ENCODE measurements around the gene TP53RK.
"Not testable (repeated sequence)": the region's sequence is repeated elsewhere in the genome, so short reads cannot be mapped to it uniquely, and the experiment has no call there.

The TP53RK gene

DNA sequence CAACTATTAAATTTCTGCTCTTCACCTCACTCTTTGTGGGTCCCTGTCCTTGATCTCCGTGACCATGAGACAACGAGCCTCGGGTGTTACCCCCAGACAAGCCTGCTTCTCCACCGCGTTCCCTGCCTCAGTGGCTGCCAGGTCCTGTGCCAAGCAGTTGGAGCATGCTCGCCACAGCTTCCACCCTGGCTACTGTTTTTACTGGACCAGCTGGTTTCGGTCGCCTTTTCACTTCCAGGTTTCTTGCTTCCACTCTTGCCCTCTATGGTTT, 5.6 kb downstream of the TP53RK start:
- DNase-seq (ENCODE audit: low read depth in 2 of 2), result no peak

DNA sequence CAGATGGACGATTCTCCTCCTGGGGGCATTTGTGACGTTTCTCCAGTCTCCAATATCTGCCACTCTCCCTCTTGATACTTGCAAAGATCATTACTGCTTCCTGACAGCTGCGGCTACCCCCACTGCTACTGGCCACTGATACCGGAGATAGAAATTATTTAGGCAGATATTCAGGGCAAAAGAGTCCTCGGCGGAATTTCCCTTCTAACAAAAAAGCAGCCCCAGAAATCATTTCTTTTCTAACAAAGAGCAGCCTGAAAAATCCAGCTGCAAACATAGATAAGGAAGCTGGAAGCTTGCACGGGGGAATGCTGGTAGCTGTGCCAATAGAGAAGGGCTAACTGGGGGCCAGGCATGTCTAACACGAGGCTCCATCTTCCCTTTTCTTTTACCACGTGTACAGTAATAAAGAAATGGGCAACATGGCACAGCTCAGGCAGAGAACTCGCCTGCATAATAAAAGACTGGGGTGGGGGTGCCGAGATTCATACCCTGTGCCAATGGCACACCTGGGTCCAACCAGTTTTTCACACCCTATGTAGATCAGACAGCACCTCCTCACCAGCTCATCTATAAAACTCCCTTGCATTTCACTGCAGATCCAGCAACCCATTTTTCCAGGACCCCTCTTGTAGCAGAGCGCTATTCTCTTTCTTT, 6.1 kb downstream of the TP53RK start:
- no peak for DNase-seq (ENCODE audit: low read depth in 2 of 2)

- no peak for DNase-seq (ENCODE audit: low read depth in 2 of 2)
These were observed 7.0 kb downstream of the TP53RK start for GRCh38 chr20:46682063-46682821.

DNA sequence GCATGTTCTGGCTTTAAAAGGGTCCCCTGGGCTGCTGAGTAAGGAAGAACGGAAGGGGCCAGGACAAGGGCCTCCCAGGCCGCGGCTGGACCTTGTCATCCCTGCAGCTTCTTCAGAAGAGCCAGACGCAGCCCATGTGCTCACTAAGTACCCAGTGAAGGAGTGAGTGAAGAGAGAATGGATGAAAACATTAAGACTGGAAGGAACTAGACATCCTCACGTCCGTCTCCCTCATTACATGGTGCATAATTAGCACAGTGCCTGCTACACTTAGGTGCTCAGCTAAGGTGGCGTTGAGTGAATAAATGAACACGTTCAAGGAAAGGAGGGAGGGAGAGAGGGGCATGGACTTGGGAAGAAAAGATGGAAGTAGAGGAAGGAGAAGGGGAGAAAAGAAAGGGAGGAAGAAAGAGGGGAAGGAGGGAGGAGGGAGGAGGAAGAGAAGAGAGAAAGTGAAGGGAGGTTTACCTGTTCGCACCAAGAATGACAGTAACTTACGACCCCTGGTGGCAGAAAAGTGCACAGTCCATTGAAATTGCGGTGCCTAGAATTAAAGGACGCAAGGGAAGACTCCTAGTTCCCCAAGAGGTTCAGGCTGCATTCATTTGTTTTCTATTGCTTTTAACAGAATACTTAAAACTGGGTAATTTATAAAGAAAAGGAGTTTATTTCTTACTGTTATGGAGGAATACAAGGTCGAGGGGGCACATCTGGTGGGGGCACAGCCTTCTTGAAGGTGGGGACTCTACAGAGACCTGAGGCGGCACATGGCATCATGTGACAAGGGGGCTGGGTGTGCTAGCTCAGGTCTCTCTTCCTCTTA, 8.0 kb downstream of the TP53RK start:
- DNase-seq (ENCODE audit: low read depth in 2 of 2), result peak; percentile 55 to 63

DNA sequence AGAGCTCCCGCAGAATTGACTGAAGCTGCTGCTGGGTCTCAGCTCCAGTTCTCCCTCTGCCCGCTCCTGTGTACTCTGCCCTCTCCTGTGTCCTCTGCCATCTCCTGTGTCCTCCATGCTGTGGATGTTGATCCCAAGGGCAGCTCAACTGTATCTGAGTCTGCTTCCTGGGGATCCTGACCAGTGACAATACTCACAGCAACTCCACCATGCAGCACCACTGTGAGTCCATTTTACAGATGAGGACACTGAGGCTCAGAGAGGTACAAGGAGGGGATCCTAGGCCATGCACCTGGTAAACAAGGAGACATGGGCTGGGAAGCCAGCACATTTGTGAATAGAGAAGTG, 8.6 kb downstream of the TP53RK start:
- no peak for DNase-seq (ENCODE audit: low read depth in 2 of 2)

- DNase-seq (ENCODE audit: low read depth in 2 of 2), result no peak
These were observed 10.7 kb downstream of the TP53RK start for GRCh38 chr20:46678516-46678915.

DNA sequence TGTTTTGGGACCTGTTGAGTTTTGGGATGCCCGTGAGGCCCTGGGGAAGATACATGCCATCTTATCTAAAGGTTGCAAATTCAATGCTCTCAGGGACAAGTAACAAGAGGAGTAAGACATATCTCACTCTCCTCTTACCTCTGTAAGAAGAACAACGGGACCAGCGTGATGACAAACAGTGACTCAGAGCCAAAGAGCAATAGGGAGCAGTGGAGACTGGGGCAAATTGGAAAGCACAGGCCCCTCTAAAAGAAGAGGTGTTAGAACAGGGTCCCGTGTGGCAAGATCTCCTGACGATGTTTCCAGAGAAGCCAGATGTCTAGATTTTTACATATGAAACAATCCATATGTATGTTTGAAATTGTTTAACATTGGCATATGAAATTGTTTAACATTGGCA, 11.6 kb downstream of the TP53RK start:
- no peak for DNase-seq (ENCODE audit: low read depth in 2 of 2)

GRCh38 chr20:46676649-46677316, 12.5 kb downstream of the TP53RK start:
- not testable (repeated sequence) for DNase-seq (ENCODE audit: low read depth in 2 of 2)

- DNase-seq (ENCODE audit: low read depth in 2 of 2), result no peak
These were observed 14.8 kb downstream of the TP53RK start for GRCh38 chr20:46674253-46675083.

DNA sequence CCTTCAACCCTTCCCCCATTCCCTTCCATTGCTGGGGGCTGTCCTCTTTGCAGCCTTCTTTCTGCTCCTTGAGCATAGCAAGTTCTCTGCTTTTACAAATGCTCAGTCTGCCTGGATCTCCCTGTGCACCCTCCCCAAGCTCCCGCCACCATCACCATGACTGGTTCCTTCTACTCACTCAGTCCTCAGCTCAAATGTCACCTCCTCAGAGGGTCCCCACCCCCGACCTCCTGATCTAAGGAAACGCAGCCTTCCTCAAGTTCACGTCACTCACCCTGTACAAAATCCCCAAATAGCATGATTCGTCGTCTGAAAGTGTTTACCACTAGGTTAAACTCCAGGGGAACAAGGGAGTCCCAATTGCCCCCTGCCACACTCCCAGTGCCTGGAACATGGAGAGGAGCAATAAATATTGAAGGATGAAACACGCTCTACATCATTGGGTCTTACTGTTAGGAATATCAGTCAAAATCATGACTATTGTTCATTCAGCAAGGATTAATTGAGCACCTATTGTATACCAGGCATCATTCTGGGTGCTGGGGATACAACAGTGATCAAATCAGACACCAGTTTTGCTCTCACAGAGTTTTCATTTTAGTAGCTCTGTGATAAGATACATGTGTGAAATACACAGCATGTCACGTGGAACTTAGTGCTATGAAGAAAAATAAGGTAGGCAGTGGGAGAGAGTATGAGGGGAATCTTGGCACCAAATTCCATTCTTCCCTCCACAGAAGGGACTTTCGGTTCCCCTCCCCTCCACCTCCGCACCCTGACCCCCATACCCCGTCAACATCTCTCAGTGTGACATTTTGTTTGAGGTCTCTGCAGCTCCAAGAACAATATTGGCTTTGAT, 15.6 kb downstream of the TP53RK start:
- no peak for DNase-seq (ENCODE audit: low read depth in 2 of 2)

GRCh38 chr20:46672543-46673148, 16.6 kb downstream of the TP53RK start:
- DNase-seq (ENCODE audit: low read depth in 2 of 2), result no peak

- DNase-seq (ENCODE audit: low read depth in 2 of 2), result no peak
These were observed 17.2 kb downstream of the TP53RK start for GRCh38 chr20:46671866-46672542.

DNA sequence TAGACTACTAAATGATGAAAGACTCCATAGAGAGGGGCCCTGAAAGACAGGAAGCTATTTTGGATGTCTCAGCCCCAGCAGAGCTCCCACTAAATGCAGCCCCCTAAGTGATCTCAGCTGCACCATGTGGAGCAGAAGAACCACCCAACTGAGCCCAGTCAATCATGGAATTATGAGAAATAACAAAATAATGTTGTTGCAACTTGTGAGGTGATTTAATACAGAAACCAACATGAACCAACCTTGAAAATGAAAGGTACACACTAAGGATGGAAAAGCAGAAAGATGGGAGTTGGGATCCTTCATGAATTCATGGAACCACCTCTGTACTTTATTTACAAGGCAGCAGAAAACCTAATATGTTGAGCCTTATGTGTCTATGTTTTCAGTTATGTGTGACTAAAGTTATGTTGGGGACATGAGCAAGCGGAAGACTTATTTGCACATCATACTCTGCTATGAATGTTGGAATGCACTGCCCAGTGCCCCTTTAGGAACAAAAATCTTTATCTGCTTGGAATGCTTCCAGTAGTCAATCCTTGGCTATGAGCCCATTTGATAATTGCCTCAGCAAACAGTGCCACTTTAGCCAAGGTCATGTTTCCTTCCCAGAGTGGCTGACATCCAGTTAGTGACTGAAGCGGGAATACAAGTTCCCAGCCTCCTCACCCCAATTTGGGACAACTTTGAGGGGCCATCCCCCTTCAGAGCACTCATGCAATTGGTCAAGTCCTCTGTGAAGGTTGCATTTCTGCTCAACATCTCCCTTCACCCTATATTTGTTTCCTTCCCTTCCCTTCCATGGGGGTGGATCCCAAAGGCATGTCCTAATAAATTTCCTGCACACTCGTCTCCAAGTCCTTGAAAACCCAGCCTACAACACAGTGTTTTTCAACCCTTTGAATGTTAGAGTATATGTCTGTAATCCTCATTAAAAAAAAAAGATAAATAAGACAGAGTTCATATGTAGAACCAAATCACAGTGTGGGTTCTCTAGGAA, 18.4 kb downstream of the TP53RK start:
- no peak for DNase-seq (ENCODE audit: low read depth in 2 of 2)

GRCh38 chr20:46670228-46670584, 19.0 kb downstream of the TP53RK start:
- DNase-seq (ENCODE audit: low read depth in 2 of 2), result no peak

DNA sequence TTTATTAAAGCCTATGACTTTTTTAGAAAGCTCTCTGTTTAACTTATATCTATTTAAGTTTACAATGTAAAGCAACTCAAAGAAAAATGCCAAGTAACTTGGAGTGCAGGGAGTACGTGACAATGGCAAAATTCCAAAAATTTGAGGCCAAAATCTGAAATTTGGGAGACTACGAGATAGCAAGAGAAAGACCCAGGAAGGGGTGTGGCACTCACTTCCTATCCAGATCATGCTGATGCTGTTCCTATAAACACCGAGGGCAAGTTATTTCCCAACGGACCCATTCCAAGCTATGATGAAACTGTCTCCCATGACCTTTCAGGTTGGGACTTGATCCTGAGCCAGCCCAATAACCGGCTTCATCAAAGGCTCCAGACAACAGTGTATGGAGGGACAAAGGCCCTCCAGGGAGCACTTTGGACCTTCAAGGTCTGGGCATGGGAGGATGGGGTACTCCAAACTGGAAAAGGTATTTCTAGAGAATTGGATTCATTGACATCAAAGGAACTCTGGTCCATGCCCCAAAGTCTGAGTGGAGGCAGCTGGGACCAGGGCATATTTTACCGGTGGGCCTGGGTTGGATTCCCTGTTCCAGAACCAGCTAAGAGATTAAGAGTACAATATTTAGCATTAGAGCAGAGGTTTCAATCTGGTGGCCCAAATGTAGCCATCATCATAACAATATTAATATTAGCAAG, 22.3 kb downstream of the TP53RK start:
- DNase-seq (ENCODE audit: low read depth in 2 of 2), result no peak

DNA sequence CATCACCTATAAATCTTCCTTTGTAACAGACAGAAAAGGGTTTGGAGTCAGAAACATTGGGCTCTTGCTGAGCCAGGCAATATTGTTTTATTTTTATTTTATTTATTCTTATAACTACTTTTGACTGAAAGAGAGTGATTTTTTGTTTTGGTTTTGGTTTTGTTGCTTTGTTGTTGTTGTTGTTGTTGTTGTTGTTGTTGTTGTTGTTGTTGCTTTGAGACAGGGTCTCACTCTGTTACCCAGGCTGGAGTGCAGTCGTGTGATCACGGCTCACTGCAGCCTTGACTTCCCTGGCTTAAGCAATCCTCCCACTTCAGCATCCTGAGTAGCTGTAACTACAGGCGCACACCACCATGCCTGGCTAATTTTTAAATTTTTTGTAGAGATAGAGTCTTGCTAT, 22.9 kb downstream of the TP53RK start:
- DNase-seq (ENCODE audit: low read depth in 2 of 2), result no peak

- no peak for DNase-seq (ENCODE audit: low read depth in 2 of 2)
These were observed 23.6 kb downstream of the TP53RK start for GRCh38 chr20:46665602-46666001.

- no peak for DNase-seq (ENCODE audit: low read depth in 2 of 2)
These were observed 25.7 kb downstream of the TP53RK start for GRCh38 chr20:46663531-46663930.
